Measurements from ENCODE around the gene SYCP2L.

Gene SYCP2L

GRCh38 chr6:10894958-10895357 is 8.1 kb downstream of the SYCP2L start:
- H3K36me3 ChIP-seq (ENCODE audit: control insufficient read depth in 2 of 2, insufficient read depth in 1 of 2, low read length in 2 of 2), result peaks cover 3 to 19% of the 10 kb centered on the region in 2 experiments
- TF ChIP-seq SCRT1 (tag by site-specific recombination; IDR thresholded peaks at IDR 0.05; ENCODE audit: borderline replicate concordance) (no peak), SCRT2 (tag by site-specific recombination; IDR thresholded peaks at IDR 0.05) (peak; percentile 58), ZNF707 (tag by site-specific recombination; IDR thresholded peaks at IDR 0.05) (no peak), ZNF561 (tag by site-specific recombination; IDR thresholded peaks at IDR 0.05; ENCODE audit: borderline replicate concordance) (no peak)
- POLR2A ChIA-PET, result no interaction called here

GRCh38 chr6:10896691-10897090 is 9.8 kb downstream of the SYCP2L start:
- ChIA-PET CTCF (interaction anchor here (0.7 to 1.8 kb wide), 4 partner anchors 9 to 172 kb away, joined by 4 to 13 read pairs (median 4); partner anchors contain the start of gene SYCP2L), POLR2A (interaction anchor here (0.5 to 1.3 kb wide), 2 partner anchors 10 to 12 kb away, joined by 4 to 10 read pairs; partner anchors contain the start of gene SYCP2L)
- Histone ChIP-seq H3K4me3 (ENCODE audit: low read depth, low read length) (no peak overlapping the region), H3K9me3 (ENCODE audit: control insufficient read depth, insufficient read depth, low read depth, low read length) (no peaks in the 10 kb centered on the region), H3K27ac (ENCODE audit: extremely low read depth, low read depth, low read length) (no peak overlapping the region), H3K4me1 (ENCODE audit: control insufficient read depth, insufficient read depth, low read length) (no peaks in the 10 kb centered on the region), H3K36me3 (ENCODE audit: control insufficient read depth in 2 of 2, insufficient read depth in 1 of 2, low read length in 2 of 2) (peaks cover 3 to 19% of the 10 kb centered on the region in 2 experiments)
- TF ChIP-seq ZXDB (tag by site-specific recombination; IDR thresholded peaks at IDR 0.05), result no peak
- TF ChIP-seq ZBTB7A (tag by site-specific recombination; IDR thresholded peaks at IDR 0.05; ENCODE audit: low read depth), result no peak
- TF ChIP-seq ZNF747 (tag by site-specific recombination; IDR thresholded peaks at IDR 0.05), result no peak
- no peak for TF ChIP-seq ZNF660 (tag by site-specific recombination; IDR thresholded peaks at IDR 0.05)
- no peak for TF ChIP-seq ZNF174 (tag by site-specific recombination; IDR thresholded peaks at IDR 0.05)
- TF ChIP-seq, protein P1, sequence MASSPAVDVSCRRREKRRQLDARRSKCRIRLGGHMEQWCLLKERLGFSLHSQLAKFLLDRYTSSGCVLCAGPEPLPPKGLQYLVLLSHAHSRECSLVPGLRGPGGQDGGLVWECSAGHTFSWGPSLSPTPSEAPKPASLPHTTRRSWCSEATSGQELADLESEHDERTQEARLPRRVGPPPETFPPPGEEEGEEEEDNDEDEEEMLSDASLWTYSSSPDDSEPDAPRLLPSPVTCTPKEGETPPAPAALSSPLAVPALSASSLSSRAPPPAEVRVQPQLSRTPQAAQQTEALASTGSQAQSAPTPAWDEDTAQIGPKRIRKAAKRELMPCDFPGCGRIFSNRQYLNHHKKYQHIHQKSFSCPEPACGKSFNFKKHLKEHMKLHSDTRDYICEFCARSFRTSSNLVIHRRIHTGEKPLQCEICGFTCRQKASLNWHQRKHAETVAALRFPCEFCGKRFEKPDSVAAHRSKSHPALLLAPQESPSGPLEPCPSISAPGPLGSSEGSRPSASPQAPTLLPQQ (tag by site-specific recombination; IDR thresholded peaks at IDR 0.05), result no peak
- TF ChIP-seq, protein P2, sequence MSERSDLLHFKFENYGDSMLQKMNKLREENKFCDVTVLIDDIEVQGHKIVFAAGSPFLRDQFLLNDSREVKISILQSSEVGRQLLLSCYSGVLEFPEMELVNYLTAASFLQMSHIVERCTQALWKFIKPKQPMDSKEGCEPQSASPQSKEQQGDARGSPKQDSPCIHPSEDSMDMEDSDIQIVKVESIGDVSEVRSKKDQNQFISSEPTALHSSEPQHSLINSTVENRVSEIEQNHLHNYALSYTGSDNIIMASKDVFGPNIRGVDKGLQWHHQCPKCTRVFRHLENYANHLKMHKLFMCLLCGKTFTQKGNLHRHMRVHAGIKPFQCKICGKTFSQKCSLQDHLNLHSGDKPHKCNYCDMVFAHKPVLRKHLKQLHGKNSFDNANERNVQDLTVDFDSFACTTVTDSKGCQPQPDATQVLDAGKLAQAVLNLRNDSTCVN (tag by site-specific recombination; optimal IDR thresholded peaks at IDR 0.05), result no peak
- no peak for TF ChIP-seq SP3 (tag by site-specific recombination; IDR thresholded peaks at IDR 0.05)
- TF ChIP-seq ZNF777 (tag by site-specific recombination; IDR thresholded peaks at IDR 0.05; ENCODE audit: borderline replicate concordance), result no peak
- no peak for TF ChIP-seq ZSCAN18 (tag by site-specific recombination; IDR thresholded peaks at IDR 0.05)
- TF ChIP-seq HOXC10 (CRISPR knock-in tag; IDR thresholded peaks at IDR 0.05), result no peak

More at GRCh38 chr6:10894958-10895357, 8.1 kb downstream of the SYCP2L start:
- CTCF ChIA-PET, result no interaction called here
- Histone ChIP-seq H3K27ac (ENCODE audit: extremely low read depth, low read depth, low read length) (no peak overlapping the region), H3K9me3 (ENCODE audit: control insufficient read depth, insufficient read depth, low read depth, low read length) (no peaks in the 10 kb centered on the region), H3K4me3 (ENCODE audit: low read depth, low read length) (no peak overlapping the region), H3K4me1 (ENCODE audit: control insufficient read depth, insufficient read depth, low read length) (no peaks in the 10 kb centered on the region)

DNA sequence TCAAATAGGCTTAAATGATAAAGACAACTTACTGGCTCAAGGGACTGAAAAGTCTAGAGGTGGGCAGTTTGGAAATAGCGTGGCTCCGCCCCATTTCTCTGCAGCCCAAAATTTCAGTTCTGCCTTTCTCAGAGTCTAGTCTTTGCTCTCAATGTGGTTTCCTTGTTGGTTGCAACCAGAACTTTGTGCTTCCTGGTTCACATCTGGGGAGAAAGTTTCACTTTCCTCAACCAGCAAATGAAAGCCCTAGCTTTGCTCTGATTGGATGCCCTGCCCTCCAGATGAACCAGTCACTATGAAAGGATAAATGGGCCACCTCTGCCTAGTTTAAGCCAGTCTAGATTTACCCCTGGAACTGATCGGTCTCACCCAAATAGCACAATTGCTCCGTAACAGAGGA is 14.9 kb downstream of the SYCP2L start:
- POLR2A ChIA-PET, result no interaction called here
- Histone ChIP-seq H3K27ac (ENCODE audit: extremely low read depth, low read depth, low read length) (no peak overlapping the region), H3K9me3 (ENCODE audit: control insufficient read depth, insufficient read depth, low read depth, low read length) (no peaks in the 10 kb centered on the region), H3K36me3 (ENCODE audit: control insufficient read depth in 2 of 2, insufficient read depth in 1 of 2, low read length in 2 of 2) (peaks cover 7 to 21% of the 10 kb centered on the region in 2 experiments), H3K4me3 (ENCODE audit: low read depth, low read length) (no peak overlapping the region), H3K4me1 (ENCODE audit: control insufficient read depth, insufficient read depth, low read length) (no peaks in the 10 kb centered on the region)
- no peak for TF ChIP-seq ZNF555 (tag by site-specific recombination; conservative IDR thresholded peaks at IDR 0.05)
- CTCF ChIA-PET, result no interaction called here
